RPMI7951 (cell line): ENCODE results near the gene ZFP91. TPM values are rescaled to one million over a fixed set of nuclear protein-coding genes. Genes with fewer than 3 reads are reported as not detected.

ENCODE experiments used
- total RNA-seq: library from RNA; depleted of rRNA; stranded (reverse); fragments of >200 nt; shearing (Covaris generic); gene quantifications from 2 replicates; pipeline ENCODE4 v1.2.3, GENCODE V29; 2014; rRNA removed

Gene ZFP91
- total RNA-seq, 1 experiment from 2014 or later, result 77.3 TPM

Other genes starting within 250 kb of the ZFP91 start
- gene OR5B17, start 220.0 kb upstream of the ZFP91 start, total RNA-seq, result not detected in 2 replicates
- gene OR5B3, start 172.2 kb upstream of the ZFP91 start, total RNA-seq, result not detected in 2 replicates
- not detected in 2 replicates for gene OR5B2, start 150.9 kb upstream of the ZFP91 start, total RNA-seq
- not detected in 2 replicates for gene OR5B12, start 136.8 kb upstream of the ZFP91 start, total RNA-seq
- not detected in 2 replicates for gene OR5B21, start 71.0 kb upstream of the ZFP91 start, total RNA-seq
- 147 and 149 TPM in 2 replicates for gene LPXN, start 3.2 kb upstream of the ZFP91 start, total RNA-seq
- gene CNTF, start 43.6 kb downstream of the ZFP91 start, total RNA-seq, result 1.8 and 3.0 TPM in 2 replicates
- gene GLYAT, start 152.9 kb downstream of the ZFP91 start, total RNA-seq, result 0.60 TPM in 1 of 2 replicates, not detected in the other